OCI-M2 (cell line): ENCODE data around the gene UTS2R.
"Not testable (repeated sequence)": the region's sequence is repeated elsewhere in the genome, so short reads cannot be mapped to it uniquely, and the experiment has no call there.

ENCODE experiments used
- DNase-seq: peaks from one replicate; lab custom pipeline; 2025; ENCODE audit not compliant: unreplicated experiment; lab: John Stamatoyannopoulos, UW

The UTS2R gene

DNA sequence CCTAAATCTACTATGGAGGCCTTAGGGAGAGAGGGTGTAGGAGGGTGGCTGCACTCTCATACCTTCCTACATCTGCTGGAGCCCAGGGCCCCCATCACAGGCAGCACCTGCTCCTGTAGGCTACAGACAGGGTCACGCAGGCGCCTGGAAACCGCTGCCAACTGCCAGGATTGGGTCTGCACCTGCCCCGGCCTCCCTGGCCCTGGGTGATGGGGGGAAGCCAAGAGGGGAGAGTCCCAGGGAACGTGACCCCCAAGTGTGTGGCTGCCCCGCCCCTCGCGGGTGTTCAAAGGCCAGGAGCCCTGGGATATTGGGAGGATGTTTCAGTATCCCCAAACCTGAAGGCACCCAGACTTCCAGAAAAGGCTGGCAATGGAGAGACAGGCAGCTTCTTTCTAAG lies 18.1 kb upstream of the UTS2R start:
- no peak for DNase-seq

DNA sequence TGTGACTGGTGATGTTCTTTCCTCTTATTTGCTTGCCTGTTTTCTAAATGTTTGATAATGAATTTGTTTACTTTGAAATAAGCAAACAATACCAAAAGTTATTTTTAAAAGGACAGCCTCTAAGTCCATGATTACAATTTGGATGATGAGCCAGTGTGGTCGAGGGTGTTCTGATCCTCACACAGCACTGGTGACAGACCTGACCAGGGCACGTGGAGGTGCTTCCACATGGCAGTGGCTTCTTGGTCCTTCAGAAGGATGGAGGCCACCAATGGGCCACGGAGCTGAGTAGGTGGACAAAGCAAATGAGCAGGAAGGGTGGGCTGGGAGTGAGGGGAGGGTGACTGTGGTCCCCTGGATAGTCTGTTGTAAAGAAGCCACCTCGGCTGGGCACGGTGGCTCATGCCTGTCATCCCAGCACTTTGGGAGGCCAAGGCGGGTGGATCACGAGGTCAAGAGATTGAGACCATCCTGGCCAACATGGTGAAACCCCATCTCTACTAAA lies 16.7 kb upstream of the UTS2R start:
- DNase-seq = no peak

DNA sequence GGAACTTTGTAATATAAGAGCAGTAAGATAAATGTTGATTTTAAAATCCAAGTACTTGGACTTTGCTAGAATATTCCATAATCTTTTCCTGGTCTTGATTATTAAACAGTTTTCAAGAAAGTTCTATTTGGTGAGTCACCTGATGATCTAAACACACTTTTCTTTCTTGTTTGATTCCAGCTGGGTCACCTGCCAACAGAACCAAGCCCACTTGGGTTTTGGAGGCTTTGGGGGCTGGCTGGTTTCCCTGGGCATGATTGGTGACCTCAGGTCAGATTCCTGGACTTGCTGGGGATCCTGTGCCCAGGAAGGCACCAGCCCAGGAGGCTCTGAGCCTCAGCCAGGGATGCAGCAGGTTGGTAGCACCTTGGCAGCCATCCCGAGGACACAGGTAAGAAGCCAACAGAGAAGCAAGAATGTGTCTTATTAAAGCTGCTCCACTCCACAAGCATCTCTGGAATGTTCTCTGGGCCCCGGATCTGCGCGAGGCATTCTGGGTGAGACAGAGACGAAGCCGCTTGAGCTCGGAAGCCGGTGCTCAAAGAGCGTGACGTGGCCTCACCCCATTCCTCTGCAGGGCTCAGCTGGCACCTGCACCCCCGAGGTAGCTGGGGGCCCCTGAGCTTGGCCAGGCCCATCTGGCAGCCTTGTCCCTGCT lies 15.7 kb upstream of the UTS2R start:
- DNase-seq = no peak

DNA sequence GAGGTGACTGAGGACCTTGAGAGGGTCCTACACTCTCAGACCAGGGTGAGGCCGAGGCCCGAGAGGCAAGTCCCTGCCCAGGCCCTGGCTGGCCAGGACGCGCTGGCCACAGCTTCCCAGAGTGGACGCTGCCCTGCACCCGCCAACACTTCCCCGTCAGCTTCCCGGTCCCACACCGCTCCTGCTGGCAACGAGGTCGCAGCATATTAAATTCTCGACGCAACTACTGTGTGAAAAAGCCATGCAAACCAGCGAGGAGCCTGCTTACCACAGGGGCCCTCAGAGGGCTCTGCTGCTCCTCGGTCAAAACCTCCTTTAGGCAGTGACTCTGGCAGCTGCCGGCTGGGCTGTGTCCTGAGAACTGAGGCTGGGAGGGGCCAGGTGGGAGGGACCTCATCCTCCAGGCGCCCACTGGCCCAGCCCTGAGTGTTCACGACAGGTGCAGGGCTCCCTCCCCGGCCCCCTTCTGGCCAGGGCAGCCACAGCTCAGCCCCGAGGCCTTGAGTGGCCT lies 14.7 kb upstream of the UTS2R start:
- DNase-seq = no peak

DNA sequence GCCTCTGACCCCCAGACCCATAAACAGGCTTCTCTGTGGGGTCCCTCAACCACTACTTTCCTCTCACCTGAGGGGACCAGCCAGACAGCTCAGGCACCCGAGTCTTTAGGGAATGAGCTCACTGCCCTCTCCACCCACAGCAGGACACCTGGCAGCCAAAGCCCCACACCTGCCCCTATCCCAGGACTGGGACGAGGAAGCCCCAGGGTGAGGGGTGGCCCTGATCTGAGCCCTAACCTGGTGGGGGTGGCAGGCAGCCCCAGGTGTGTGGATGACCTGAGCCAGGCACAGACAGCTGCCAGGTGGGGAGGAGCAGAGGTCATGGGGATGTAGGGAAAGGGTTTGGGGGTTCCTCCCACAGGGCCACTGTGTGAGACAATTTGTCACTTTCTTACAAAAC lies 14.2 kb upstream of the UTS2R start:
- no peak for DNase-seq

DNA sequence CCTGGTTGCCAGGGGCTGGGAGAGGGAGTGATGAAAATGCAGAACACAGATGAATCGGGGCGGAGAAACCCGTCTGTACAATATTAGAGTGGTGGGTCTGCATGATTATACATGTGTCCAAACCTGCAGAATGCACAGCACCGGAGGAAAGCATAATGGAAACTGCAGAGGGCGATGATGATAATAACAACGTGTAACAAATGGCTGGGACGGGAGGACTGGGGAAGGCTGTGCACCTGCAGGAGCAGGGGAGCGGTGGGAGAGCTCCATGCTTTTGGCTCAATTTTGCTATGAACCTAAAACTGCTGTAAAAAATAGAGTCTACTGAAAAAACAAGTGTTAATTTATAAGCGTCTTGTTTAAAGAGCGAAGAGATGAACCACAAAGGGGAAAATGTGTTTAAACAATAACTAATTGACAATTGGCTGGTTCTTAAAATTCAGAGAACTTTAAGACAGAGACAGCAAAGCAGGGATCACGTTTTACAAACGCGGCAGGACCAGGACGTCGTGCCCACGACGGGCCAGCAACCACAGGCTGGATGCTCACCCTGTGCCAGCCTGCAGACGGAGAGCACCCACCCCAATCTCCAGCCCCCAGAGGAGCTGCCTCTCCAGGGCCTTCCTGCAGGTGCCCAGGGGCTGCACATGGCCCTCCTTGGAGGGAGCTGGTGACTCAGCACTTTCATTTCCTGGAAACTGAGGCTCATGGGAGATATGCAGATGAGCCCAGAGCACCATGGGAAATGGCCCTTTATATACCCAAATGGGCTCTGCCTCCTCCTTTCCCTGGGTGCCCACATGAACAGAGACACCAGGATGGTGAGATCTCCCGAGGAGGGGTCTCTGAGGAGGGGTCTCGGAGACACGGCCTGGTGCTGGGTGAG lies 12.9 kb upstream of the UTS2R start, which contains the start of gene TEX19:
Gene TEX19 (plus strand): TSS at position 783 of the 886 bp plus-strand sequence. CDS start 2,904 bp downstream, outside the sequence.
- no peak for DNase-seq

DNA sequence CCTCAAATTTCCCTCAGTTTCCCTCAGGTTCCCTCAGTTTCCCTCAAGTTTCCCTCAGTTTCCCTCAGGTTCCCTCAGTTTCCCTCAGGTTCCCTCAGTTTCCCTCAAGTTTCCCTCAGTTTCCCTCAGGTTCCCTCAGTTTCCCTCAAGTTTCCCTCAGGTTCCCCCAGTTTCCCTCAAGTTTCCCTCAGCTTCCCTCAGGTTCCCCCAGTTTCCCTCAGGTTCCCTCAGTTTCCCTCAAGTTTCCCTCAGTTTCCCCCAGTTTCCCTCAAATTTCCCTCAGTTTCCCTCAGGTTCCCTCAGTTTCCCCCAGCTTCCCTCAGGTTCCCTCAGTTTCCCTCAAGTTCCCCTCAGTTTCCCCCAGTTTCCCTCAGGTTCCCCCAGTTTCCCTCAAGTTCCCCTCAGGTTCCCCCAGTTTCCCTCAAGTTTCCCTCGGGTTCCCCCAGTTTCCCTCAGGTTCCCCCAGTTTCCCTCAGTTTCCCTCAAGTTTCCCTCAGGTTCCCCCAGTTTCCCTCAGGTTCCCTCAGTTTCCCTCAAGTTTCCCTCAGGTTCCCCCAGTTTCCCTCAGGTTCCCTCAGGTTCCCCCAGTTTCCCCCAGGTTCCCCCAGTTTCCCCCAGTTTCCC lies 12.0 kb upstream of the UTS2R start:
- not testable (repeated sequence) for DNase-seq

DNA sequence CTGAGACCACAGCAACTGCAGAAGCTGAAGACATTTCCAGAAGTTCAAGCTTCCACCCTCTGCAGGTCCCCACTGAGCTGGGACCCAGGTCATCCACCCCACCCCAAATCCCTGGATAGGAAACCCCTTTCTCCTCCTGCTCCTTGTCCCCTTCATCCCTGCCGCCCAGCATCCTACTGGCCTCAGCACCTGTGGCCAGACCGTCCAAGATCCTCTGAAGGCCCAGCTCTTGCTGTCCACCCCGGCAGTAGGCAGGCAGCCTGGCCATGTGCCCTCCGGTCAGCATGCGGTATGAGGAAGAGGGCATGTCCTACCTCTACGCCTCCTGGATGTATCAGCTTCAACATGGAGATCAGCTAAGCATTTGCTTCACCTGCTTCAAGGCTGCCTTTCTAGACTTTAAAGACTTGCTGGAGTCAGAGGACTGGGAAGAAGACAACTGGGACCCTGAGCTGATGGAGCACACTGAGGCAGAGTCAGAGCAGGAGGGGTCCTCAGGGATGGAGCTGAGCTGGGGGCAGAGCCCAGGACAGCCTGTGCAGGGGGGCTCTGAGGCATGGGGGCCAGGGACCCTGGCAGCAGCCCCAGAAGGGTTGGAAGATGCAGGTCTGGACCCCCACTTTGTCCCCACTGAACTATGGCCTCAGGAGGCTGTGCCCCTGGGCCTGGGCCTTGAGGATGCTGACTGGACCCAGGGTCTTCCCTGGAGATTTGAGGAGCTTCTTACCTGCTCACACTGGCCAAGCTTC lies 9.5 kb upstream of the UTS2R start:
- DNase-seq = no peak

DNA sequence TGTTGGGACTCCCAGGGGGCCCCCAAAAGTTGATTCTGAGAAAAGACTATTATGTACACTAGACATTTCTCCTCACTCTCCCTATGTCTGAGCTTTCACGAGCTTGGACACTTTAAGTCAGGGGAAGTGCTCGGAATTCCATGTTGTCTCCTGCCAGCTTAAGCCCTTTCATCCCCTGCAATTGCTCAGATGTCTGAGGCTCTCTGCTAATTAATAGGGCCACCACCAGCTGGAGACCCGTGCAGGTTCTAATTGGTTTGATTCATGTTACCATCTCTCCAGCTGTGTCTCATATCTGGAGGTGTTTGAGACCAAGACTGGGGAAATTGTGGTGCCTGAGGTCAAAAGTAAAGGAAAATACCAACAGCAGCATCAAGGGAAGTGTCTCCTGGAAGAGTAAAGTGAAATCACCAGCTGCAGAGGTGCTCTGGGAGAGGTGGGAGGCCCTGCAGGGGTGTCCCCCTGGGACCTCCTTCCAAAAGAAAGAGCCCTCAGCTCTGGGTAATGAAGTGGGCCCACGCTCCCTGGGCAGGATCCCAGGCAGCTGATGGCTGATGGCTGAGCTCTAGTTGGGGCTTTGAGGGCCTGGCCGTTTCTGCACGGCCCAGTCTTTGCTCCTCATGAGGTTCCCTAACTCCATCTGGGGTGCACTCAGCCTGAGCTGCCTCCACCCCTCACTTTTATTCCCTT lies 5.8 kb upstream of the UTS2R start:
- no peak for DNase-seq

DNA sequence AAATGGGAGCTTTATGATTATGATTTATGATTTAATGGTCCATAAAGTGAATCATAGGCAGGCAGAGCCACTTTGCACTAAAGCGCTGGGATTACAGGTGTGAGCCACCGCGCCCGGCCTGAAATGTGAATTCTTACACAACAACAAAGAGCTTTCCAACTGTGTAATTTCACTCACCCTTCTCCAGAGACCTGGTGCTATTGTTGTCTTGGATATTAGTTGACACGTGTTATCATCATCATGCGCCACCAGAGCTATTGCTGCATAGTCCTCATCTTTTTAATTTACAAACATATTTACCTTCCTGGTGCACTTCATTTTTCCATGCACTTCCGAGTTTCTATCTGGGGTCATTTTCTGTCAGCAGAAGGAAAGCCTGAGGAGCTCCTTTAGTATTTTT lies 4.8 kb upstream of the UTS2R start:
- DNase-seq = no peak

DNA sequence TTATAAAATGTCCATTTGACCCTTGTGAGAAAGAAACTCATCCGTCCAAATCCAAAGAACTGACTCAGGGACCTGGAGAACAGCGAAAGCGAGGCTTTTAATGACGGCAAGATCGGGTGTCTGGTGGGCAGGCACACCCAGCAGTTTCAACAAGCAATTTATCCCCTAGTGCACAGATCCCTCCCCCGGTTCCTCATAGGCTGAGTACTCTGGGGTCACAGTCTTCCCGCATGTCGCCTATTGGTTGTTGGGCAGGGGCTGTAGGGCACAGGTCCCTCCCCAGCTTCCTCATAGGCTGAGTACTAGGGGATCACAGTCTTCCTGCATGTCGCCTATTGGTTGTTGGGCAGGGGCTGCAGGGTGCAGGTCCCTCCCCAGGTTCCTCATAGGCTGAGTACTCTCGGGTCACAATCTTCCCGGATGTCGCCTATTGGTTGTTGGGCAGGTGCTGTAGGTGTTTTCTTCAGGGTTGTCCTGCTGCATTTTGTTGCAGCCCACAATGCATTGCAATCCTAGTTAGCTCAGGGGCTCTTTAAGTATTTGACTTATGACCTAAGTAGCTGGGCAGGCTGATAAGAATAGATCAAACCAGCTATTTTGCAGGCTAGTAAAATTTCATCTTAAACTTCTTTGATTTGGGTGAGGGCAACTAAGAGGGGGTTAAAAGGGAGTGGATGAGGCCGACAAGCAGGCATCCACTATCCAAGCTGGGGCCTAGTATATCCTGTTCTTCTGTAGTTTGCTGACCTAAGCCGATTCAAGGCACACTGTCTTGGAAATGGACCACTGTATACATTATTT lies 3.6 kb upstream of the UTS2R start:
- DNase-seq = peak; percentile 89

DNA sequence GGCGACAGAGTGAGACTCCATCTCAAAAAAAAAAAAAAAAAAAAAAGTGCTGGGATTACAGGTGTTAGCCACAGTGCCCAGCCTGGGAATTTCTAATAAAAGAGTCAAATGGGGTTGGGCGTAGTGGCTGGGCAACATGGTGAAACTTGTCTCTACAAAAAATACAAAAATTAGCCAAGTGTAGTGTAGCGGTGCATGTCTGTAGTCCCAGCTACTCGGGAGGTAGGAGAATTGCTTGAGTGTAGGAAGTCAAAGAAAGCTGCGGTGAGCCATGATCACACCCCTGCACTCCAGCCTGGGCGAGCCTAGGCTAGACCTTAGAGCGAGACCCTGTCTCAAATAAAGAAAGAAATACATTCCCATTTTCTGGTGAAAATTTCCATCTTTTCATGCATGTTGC lies 2.4 kb upstream of the UTS2R start:
- no peak for DNase-seq

DNA sequence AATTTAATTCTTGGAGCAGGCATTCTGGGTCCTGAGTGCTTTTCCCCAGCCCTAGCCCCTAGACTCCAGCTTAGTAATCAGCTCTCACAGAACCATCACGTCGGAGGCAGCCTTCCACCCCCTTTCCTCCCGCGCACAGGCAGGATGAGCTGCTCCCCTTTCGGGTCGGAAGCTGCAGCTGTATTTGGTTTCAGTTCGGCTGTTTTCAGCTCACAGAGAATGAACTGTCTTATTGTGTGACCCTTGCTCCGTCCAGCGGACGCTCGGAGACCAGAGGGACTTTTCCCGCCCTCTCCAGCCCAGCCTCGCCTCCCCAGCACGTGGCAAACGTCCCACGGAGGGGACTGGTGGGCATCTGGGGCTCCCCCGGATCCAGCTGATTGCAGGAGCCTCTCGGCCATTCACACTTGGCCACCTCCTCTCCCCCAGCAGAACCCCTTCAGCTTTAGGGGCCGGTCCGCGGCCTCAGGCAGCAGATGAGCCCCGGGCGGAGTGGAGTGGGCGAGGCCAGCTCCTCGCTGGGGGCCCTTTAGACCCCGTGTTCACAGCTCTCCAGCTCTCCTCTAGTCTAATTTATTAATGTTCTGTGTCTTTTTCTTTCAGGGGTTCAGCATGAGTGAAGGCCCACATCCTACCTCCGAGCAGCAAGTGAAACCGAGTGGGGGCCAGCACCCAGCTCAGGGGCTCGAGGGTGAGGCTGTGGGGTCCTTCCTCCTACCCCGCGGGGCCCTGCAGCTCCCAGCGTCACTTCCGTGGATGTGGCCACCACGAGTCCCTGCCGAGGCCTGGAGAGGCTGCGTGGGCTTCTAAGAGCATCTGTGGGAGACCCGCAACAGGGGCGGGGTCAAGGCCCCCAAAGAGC lies 863 bp upstream of the UTS2R start:
- no peak for DNase-seq

DNA sequence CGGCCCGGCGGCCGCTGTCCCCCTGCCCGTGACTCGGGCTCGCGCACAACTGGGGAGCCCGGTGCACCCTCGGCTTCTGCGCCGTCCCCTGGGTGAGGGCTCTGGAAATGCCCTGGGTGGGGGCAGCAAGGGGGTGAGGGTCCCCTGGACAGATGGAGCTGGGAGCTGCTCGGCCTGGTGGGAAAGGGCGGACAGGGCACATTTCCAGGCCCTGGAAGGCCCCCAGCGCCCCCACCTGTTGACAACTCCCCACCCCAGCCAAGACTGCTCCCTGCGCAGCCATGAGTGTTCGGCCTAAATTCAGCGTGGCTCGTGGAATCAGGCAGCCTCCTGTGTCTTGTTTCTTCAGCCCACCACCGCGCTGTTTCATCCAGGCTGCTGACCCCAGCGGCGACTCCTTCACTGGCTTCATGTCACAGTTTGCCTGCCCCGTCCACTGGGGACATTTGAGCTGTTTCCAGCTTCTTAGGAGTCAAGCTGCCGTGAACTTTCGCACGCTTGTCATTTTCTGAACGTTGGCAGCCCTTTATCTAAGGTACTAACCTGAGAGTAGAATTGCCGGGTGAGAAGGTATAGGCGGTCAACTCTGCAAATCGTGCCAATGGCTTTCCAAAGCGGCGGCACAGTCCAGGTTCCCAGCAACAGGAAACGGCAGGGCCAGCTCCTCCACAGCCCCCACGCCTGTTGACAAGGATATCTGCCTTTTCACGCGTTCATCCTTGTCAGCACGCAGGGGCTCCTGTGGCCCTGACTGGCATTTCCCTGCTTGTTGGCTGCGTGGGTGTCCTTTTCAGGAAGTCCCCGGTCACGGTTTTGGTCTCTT lies 895 bp downstream of the UTS2R start:
- no peak for DNase-seq

DNA sequence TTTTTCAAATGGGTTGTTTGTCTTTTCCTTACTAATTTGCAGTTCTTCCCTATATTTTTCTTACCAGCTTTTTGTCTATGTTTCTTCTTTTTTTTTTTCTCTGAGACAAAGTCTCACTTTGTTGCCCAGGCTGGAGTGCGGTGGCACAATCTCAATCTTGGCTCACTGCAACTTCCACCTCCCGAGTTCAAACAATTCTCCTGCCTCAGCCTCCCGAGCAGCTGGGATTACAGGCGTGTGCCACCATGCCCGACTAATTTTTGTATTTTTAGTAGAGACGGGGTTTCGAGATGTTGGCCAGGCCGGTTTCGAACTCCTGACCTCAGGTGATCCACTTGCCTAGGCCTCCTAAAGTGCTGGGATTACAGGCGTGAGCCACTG lies 1.5 kb downstream of the UTS2R start:
- DNase-seq = not testable (repeated sequence)

DNA sequence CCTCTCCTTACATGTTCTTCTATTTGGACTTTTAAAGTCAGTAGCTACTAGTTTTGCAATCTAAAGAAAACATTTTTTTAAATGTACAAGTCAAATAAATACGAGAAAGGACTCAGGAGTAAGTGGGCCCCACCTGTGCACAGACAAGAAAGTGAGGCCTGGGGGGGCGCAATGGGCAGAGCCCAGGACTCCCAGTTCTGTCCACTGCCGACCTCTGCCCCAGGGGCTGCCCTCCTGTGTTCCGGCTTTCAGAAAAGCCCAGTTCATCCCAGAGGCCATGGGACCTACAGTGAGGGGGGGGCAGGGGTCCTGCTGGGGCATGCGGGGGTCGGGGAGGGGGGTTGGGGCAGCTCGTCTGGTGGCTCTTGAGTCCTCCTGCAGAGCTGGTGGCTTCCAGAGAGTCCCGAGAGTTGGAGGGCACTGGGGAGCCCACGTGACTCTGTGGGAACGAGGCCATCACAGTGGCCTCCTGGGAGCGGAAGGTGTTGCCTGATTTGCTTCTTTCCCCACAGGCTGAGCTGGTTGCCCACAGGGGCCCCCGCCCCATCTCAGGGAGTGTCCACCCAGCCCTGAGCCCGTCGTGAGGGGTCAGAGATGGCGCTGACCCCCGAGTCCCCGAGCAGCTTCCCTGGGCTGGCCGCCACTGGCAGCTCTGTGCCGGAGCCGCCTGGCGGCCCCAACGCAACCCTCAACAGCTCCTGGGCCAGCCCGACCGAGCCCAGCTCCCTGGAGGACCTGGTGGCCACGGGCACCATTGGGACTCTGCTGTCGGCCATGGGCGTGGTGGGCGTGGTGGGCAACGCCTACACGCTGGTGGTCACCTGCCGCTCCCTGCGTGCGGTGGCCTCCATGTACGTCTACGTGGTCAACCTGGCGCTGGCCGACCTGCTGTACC lies 2.4 kb downstream of the UTS2R start:
- no peak for DNase-seq
